ENCODE data around the gene GPR158. TPM values are rescaled to one million over a fixed set of nuclear protein-coding genes. Genes with fewer than 3 reads are reported as not detected.
"Not testable (repeated sequence)": the region's sequence is repeated elsewhere in the genome, so short reads cannot be mapped to it uniquely, and the experiment has no call there.

The GPR158 gene
- total RNA-seq, 1 donor from 2014 or later = 0.10 TPM

DNA sequence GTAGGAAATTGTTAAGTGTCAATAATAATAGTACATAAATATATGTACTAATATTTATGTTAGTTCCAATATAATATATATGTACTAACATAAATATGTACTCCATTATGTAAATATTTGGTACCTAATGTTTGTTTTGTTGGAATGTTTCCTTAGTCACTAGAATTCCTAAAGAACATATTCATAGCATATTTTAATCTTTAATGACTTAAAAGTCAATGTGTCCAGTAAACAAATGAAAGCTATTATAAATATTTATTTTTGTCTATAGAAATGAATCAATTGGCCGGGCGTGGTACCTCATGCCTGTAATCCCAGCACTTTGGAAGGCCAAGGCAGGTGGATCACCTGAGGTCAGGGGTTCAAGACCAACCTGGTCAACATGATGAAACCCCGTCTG is 153.6 kb downstream of the GPR158 start:
- TF ChIP-seq, protein P1, sequence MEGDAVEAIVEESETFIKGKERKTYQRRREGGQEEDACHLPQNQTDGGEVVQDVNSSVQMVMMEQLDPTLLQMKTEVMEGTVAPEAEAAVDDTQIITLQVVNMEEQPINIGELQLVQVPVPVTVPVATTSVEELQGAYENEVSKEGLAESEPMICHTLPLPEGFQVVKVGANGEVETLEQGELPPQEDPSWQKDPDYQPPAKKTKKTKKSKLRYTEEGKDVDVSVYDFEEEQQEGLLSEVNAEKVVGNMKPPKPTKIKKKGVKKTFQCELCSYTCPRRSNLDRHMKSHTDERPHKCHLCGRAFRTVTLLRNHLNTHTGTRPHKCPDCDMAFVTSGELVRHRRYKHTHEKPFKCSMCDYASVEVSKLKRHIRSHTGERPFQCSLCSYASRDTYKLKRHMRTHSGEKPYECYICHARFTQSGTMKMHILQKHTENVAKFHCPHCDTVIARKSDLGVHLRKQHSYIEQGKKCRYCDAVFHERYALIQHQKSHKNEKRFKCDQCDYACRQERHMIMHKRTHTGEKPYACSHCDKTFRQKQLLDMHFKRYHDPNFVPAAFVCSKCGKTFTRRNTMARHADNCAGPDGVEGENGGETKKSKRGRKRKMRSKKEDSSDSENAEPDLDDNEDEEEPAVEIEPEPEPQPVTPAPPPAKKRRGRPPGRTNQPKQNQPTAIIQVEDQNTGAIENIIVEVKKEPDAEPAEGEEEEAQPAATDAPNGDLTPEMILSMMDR (IDR thresholded peaks at IDR 0.05; ENCODE audit: unreplicated experiment) = no peak
- Mint-ChIP-seq H3K36me3 (ENCODE audit: insufficient read depth) (no peaks in the 10 kb centered on the region), H3K9me3 (ENCODE audit: low read depth) (peaks cover 5% of the 10 kb centered on the region), H3K27ac (no peak overlapping the region), H3K4me3 (ENCODE audit: low read depth) (no peak overlapping the region), H3K4me1 (ENCODE audit: low read depth) (peaks cover 4% of the 10 kb centered on the region), H3K27me3 (no peaks in the 10 kb centered on the region)
- DNase-seq (ENCODE audit: low spot score, unreplicated experiment) = no peak

DNA sequence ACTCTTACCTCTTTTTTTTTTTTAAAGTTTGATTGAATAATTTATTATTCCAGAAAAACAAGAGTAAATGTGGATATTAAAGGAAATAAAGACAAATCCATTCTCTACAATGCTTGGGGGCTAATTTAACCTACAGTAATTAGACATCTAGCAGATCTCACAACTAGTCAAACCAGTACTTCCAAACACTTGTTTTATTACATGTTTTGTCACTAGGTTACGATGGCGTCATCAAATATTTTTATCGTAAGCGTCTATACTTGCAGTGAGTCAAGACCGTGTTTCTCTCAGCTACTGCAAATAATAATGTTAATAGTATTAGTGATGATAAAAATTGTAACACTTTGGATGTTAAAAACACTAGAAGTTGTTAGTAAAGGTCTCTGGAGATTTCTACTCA is 154.8 kb downstream of the GPR158 start:
- H3K36me3 Mint-ChIP-seq (ENCODE audit: insufficient read depth); H3K4me1 Mint-ChIP-seq (ENCODE audit: low read depth); H3K9me3 Mint-ChIP-seq (ENCODE audit: low read depth); H3K4me3 Mint-ChIP-seq (ENCODE audit: low read depth); H3K27ac Mint-ChIP-seq; H3K27me3 Mint-ChIP-seq; DNase-seq (ENCODE audit: low spot score, unreplicated experiment): not testable (repeated sequence)

DNA sequence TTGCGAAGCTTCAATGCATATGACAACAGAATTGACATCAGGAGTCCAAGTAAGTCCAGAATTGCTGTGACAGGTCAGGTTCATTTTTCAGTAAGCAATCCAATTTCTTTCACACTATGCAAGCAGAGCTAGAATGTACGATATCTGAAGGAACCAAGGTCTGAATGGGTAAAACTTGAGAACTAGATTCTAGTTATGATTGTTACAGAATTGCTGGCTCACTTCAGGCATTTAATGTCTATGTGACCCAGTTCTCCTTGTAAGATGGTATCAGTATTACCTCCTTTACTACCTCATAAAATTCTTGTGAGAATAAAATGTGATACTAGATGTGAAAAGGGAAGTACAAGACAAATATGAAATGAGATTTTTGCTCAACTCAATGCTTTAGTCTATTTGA is 159.6 kb downstream of the GPR158 start:
- Mint-ChIP-seq H3K4me3 (ENCODE audit: low read depth) (no peak overlapping the region), H3K27me3 (no peaks in the 10 kb centered on the region), H3K9me3 (ENCODE audit: low read depth) (no peaks in the 10 kb centered on the region), H3K4me1 (ENCODE audit: low read depth) (no peaks in the 10 kb centered on the region), H3K36me3 (ENCODE audit: insufficient read depth) (no peaks in the 10 kb centered on the region), H3K27ac (no peak overlapping the region)
- no peak for DNase-seq (ENCODE audit: low spot score, unreplicated experiment)
- TF ChIP-seq, protein P1 (IDR thresholded peaks at IDR 0.05; ENCODE audit: unreplicated experiment) = no peak

DNA sequence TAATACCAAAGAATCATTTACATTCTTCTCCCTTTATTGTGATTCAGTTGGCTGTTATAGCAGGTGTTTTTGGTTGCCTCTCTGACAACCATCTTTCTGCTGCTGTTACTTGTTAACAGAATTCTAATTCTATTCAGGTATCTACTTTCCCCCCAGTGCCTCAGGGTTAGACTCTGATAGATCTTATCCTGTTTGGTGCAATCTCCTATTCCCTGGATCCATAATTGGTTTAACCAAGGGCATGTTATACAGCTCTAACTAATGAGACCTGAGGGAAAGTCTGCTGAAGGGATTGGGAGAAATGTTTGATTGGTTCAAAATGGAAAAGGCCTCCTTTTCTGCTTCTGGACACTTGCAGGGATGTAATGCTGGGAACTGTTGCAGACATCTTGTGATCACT is 161.5 kb downstream of the GPR158 start:
- Mint-ChIP-seq H3K4me3 (ENCODE audit: low read depth) (no peak overlapping the region), H3K9me3 (ENCODE audit: low read depth) (no peaks in the 10 kb centered on the region), H3K36me3 (ENCODE audit: insufficient read depth) (no peaks in the 10 kb centered on the region), H3K27me3 (no peaks in the 10 kb centered on the region), H3K4me1 (ENCODE audit: low read depth) (no peaks in the 10 kb centered on the region), H3K27ac (no peak overlapping the region)
- TF ChIP-seq, protein P1 (IDR thresholded peaks at IDR 0.05; ENCODE audit: unreplicated experiment) = no peak
- no peak for DNase-seq (ENCODE audit: low spot score, unreplicated experiment)

DNA sequence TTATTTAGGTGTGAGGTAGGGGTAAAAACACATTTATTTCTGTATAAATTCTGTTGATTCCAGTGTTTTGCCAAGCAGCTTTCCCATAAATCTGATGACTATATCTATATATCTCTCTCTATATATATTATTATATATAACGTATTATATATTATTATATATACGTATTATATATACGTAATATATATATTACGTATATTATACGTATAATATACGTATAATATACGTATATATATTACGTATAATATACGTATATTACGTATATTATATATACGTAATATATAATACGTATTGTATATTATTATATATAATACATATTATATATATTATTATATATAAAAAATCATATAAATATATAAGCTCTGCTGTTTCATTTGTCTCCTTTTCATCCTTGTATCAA is 163.5 kb downstream of the GPR158 start:
- DNase-seq (ENCODE audit: low spot score, unreplicated experiment) = no peak
- H3K36me3 Mint-ChIP-seq (ENCODE audit: insufficient read depth) = no peaks in the 10 kb centered on the region
- H3K27ac Mint-ChIP-seq = no peak overlapping the region
- TF ChIP-seq, protein P1 (IDR thresholded peaks at IDR 0.05; ENCODE audit: unreplicated experiment) = no peak
- H3K9me3 Mint-ChIP-seq (ENCODE audit: low read depth) = no peaks in the 10 kb centered on the region
- no peaks in the 10 kb centered on the region for H3K4me1 Mint-ChIP-seq (ENCODE audit: low read depth)
- no peak overlapping the region for H3K4me3 Mint-ChIP-seq (ENCODE audit: low read depth)
- no peaks in the 10 kb centered on the region for H3K27me3 Mint-ChIP-seq

DNA sequence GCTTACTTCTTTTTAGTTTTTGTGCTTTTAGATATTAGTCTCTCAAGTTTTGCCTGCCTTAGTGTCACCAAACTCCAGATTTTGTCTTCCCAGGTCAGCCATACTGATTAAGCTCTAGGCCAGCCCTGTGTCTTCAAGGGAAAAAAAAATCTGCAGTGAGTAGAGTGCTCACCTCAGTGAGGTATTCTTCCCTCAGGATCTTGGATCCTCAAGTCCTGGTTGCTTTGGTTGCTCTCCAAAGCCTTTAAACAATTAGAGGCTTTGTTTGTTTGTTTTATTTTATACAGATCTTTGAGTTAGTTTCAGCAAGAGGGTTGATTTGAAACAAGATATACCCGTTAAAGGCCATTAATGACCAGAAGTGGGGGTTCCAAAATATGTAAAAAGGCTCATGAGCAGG is 165.2 kb downstream of the GPR158 start:
- Mint-ChIP-seq H3K4me3 (ENCODE audit: low read depth) (no peak overlapping the region), H3K4me1 (ENCODE audit: low read depth) (no peaks in the 10 kb centered on the region), H3K27me3 (no peaks in the 10 kb centered on the region), H3K36me3 (ENCODE audit: insufficient read depth) (no peaks in the 10 kb centered on the region), H3K9me3 (ENCODE audit: low read depth) (no peaks in the 10 kb centered on the region), H3K27ac (no peak overlapping the region)
- TF ChIP-seq, protein P1 (IDR thresholded peaks at IDR 0.05; ENCODE audit: unreplicated experiment) = no peak
- no peak for DNase-seq (ENCODE audit: low spot score, unreplicated experiment)

All from progenitor cell of endocrine pancreas (in vitro differentiated cells).